ENCODE data around the gene IFITM5.
A peak's percentile ranks its signal among the peaks of the same experiment; 100 is the strongest.
"Not testable (repeated sequence)": the region's sequence is repeated elsewhere in the genome, so short reads cannot be mapped to it uniquely, and the experiment has no call there.

IFITM5 gene

DNA sequence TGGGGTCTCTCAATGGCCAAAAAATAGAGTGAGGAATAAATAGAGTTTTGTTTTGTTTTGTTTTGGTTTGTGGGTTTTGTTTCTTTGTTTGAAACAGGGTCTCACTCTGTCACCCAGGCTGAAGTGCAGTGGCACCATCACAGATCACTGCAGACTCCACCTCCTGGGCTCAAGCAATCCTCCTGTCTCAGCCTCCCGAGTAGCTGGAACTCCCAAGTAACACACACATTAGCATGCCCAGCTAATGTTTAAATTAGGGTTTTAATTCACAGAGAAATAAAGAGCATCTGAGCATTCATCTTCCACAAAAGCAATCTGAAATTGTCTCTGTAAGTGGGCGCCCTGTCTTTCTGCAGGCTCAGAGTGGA, 30.5 kb upstream of the IFITM5 start:
- no peak overlapping the region for H2AK5ac ChIP-seq (ENCODE audit: low read length, severe bottlenecking)
- no peak overlapping the region for H3K4ac ChIP-seq (ENCODE audit: low read depth in 1 of 2, low read length in 2 of 2)
- no peak overlapping the region for H3K27ac ChIP-seq (ENCODE audit: low read length, poor library complexity, severe bottlenecking)
- no peaks in the 10 kb centered on the region for H3K36me3 ChIP-seq (ENCODE audit: control insufficient read depth in 1 of 2, insufficient read depth in 2 of 2, low read depth in 1 of 2, low read length in 2 of 2)
- no peak overlapping the region for H3K23ac ChIP-seq (ENCODE audit: low read length in 2 of 2)
- H2AFZ ChIP-seq (ENCODE audit: low read depth, low read length), result no peak overlapping the region
- no peak overlapping the region for H3K9ac ChIP-seq (ENCODE audit: low read length)
- H3K4me3 ChIP-seq (ENCODE audit: insufficient read depth in 1 of 2, low read depth in 1 of 2, low read length in 2 of 2), result no peak overlapping the region
- no peaks in the 10 kb centered on the region for H3K27me3 ChIP-seq (ENCODE audit: control insufficient read depth in 1 of 2, insufficient read depth in 1 of 2, low read length in 2 of 2)
- no peak overlapping the region for H4K8ac ChIP-seq (ENCODE audit: low read length)
- WGBS, result 100% methylated on average over 2 of the region's 2 CpGs
- no peak overlapping the region for H3K4me2 ChIP-seq (ENCODE audit: low read length, poor library complexity, severe bottlenecking)
- DNase-seq, result no peak
- no peak overlapping the region for H3K14ac ChIP-seq (ENCODE audit: low read length in 2 of 2)
- H3K18ac ChIP-seq (ENCODE audit: low read depth in 1 of 2, low read length in 2 of 2), result no peak overlapping the region
- H3K79me1 ChIP-seq (replicated peaks; ENCODE audit: low read length, poor library complexity, severe bottlenecking), result peaks cover 2% of the 10 kb centered on the region
- no peak overlapping the region for H2BK15ac ChIP-seq (ENCODE audit: low read depth, poor library complexity, severe bottlenecking)
- H2BK5ac ChIP-seq (ENCODE audit: low read depth, low read length, poor library complexity, severe bottlenecking), result no peak overlapping the region
- no peaks in the 10 kb centered on the region for H3K9me3 ChIP-seq (ENCODE audit: control insufficient read depth, low read length)
- H2BK12ac ChIP-seq (ENCODE audit: low read length in 2 of 2), result peak overlapping the region in 1 of 2 experiments; percentile 72
- H3K4me1 ChIP-seq (ENCODE audit: control insufficient read depth, insufficient read depth, low read depth, low read length), result peaks cover 26% of the 10 kb centered on the region
- H4K91ac ChIP-seq (ENCODE audit: low read length), result no peak overlapping the region
- H2BK120ac ChIP-seq (ENCODE audit: low read depth, low read length), result no peak overlapping the region

DNA sequence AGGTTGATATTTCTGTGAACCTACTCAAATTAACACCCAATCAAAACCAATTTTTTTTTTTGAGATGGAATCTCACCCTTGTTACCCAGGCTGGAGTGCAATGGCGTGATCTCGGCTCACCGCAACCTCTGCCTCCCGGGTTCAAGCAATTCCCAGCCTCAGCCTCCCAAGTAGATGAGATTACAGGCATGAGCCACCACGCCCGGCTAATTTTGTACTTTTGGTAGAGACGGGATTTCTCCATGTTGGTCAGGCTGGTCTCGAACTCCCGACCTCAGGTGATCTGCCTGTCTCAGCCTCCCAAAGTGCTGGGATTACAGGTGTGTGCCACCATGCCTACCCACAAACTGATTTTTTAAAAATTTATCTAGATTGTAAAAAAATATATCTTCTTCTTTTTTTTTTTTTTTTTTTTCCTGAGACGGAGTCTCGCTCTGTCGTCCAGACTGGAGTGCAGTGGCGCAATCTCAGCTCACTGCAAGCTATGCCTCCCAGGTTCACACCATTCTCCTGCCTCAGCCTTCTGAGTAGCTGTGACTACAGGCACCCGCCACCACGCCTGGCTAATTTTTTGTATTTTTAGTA, 29.3 kb upstream of the IFITM5 start:
- H2AFZ ChIP-seq (ENCODE audit: low read depth, low read length); H2AK5ac ChIP-seq (ENCODE audit: low read length, severe bottlenecking); H3K36me3 ChIP-seq (ENCODE audit: control insufficient read depth in 1 of 2, insufficient read depth in 2 of 2, low read depth in 1 of 2, low read length in 2 of 2); H3K4me2 ChIP-seq (ENCODE audit: low read length, poor library complexity, severe bottlenecking); H3K18ac ChIP-seq (ENCODE audit: low read depth in 1 of 2, low read length in 2 of 2); H3K9ac ChIP-seq (ENCODE audit: low read length); H4K8ac ChIP-seq (ENCODE audit: low read length); H3K4ac ChIP-seq (ENCODE audit: low read depth in 1 of 2, low read length in 2 of 2); H3K9me3 ChIP-seq (ENCODE audit: control insufficient read depth, low read length); H2BK12ac ChIP-seq (ENCODE audit: low read length in 2 of 2); H2BK5ac ChIP-seq (ENCODE audit: low read depth, low read length, poor library complexity, severe bottlenecking); H2BK15ac ChIP-seq (ENCODE audit: low read depth, poor library complexity, severe bottlenecking); H3K14ac ChIP-seq (ENCODE audit: low read length in 2 of 2); H3K27ac ChIP-seq (ENCODE audit: low read length, poor library complexity, severe bottlenecking); H3K27me3 ChIP-seq (ENCODE audit: control insufficient read depth in 1 of 2, insufficient read depth in 1 of 2, low read length in 2 of 2); H2BK120ac ChIP-seq (ENCODE audit: low read depth, low read length); H3K23ac ChIP-seq (ENCODE audit: low read length in 2 of 2); DNase-seq; H4K91ac ChIP-seq (ENCODE audit: low read length); H3K4me3 ChIP-seq (ENCODE audit: insufficient read depth in 1 of 2, low read depth in 1 of 2, low read length in 2 of 2); H3K79me1 ChIP-seq (replicated peaks; ENCODE audit: low read length, poor library complexity, severe bottlenecking): not testable (repeated sequence)
- 93% methylated on average over 9 of the region's 15 CpGs for WGBS
- peaks cover 25% of the 10 kb centered on the region for H3K4me1 ChIP-seq (ENCODE audit: control insufficient read depth, insufficient read depth, low read depth, low read length)

DNA sequence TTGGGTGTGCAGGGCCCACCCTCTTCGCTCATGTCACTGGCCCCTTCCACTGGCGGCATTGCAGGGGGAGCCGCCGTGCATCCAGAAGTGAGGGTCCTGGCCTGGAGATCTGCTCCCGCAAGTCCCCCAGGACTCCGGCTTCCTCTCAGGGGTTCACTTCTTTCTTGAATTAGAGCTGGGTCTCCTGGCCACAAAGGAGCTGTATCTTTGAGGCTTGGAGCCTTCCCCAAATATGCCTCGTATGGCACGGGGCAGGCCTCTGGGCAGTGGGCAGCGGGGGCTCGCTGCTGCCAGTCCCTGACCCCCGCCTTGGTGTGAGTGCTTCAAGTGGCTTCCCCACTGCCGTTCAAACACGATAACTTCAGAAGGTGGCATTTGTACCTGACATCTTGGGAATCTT, 28.7 kb upstream of the IFITM5 start:
- no peak for DNase-seq
- peak overlapping the region in 1 of 2 experiments; percentile 51 for H3K4ac ChIP-seq (ENCODE audit: low read depth in 1 of 2, low read length in 2 of 2)
- peak overlapping the region; percentile 84 for H2AK5ac ChIP-seq (ENCODE audit: low read length, severe bottlenecking)
- H3K27ac ChIP-seq (ENCODE audit: low read length, poor library complexity, severe bottlenecking), result no peak overlapping the region
- no peak overlapping the region for H2BK5ac ChIP-seq (ENCODE audit: low read depth, low read length, poor library complexity, severe bottlenecking)
- no peak overlapping the region for H3K4me3 ChIP-seq (ENCODE audit: insufficient read depth in 1 of 2, low read depth in 1 of 2, low read length in 2 of 2)
- H3K27me3 ChIP-seq (ENCODE audit: control insufficient read depth in 1 of 2, insufficient read depth in 1 of 2, low read length in 2 of 2), result no peaks in the 10 kb centered on the region
- H3K9me3 ChIP-seq (ENCODE audit: control insufficient read depth, low read length), result no peaks in the 10 kb centered on the region
- H3K4me1 ChIP-seq (ENCODE audit: control insufficient read depth, insufficient read depth, low read depth, low read length), result peaks cover 25% of the 10 kb centered on the region
- H4K8ac ChIP-seq (ENCODE audit: low read length), result no peak overlapping the region
- H2BK120ac ChIP-seq (ENCODE audit: low read depth, low read length), result no peak overlapping the region
- no peak overlapping the region for H3K4me2 ChIP-seq (ENCODE audit: low read length, poor library complexity, severe bottlenecking)
- no peak overlapping the region for H3K9ac ChIP-seq (ENCODE audit: low read length)
- 99% methylated on average over 13 of the region's 13 CpGs for WGBS
- H3K18ac ChIP-seq (ENCODE audit: low read depth in 1 of 2, low read length in 2 of 2), result peak overlapping the region in 1 of 2 experiments; percentile 53
- peak overlapping the region in 1 of 2 experiments; percentile 20 for H3K14ac ChIP-seq (ENCODE audit: low read length in 2 of 2)
- peaks cover 2% of the 10 kb centered on the region for H3K79me1 ChIP-seq (replicated peaks; ENCODE audit: low read length, poor library complexity, severe bottlenecking)
- H4K91ac ChIP-seq (ENCODE audit: low read length), result peak overlapping the region; percentile 86
- H3K23ac ChIP-seq (ENCODE audit: low read length in 2 of 2), result no peak overlapping the region
- H2AFZ ChIP-seq (ENCODE audit: low read depth, low read length), result no peak overlapping the region
- no peaks in the 10 kb centered on the region for H3K36me3 ChIP-seq (ENCODE audit: control insufficient read depth in 1 of 2, insufficient read depth in 2 of 2, low read depth in 1 of 2, low read length in 2 of 2)
- H2BK12ac ChIP-seq (ENCODE audit: low read length in 2 of 2), result peak overlapping the region; percentile 11 to 94
- no peak overlapping the region for H2BK15ac ChIP-seq (ENCODE audit: low read depth, poor library complexity, severe bottlenecking)

DNA sequence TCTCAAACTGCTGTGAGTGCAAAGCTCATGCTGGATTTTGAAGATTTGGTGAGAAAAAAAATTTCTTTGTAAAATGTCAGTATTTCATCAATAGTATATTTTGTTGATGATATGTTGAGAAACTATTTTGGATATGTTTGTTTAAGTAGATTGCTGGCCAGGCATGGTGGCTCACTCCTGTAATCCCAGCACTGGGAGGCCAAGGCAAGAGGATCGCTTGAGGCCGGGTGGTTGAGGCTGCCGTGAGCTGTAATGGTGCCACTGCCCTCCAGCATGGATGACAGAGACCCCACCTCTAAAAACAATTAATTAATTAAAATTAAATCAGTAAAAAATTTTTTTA, 28.2 kb upstream of the IFITM5 start:
- Histone ChIP-seq H2AFZ (ENCODE audit: low read depth, low read length) (no peak overlapping the region), H2BK5ac (ENCODE audit: low read depth, low read length, poor library complexity, severe bottlenecking) (no peak overlapping the region), H3K79me1 (replicated peaks; ENCODE audit: low read length, poor library complexity, severe bottlenecking) (peaks cover 2% of the 10 kb centered on the region), H3K4ac (ENCODE audit: low read depth in 1 of 2, low read length in 2 of 2) (peak overlapping the region in 1 of 2 experiments; percentile 42), H3K23ac (ENCODE audit: low read length in 2 of 2) (no peak overlapping the region), H3K4me2 (ENCODE audit: low read length, poor library complexity, severe bottlenecking) (no peak overlapping the region), H3K9me3 (ENCODE audit: control insufficient read depth, low read length) (no peaks in the 10 kb centered on the region), H3K4me3 (ENCODE audit: insufficient read depth in 1 of 2, low read depth in 1 of 2, low read length in 2 of 2) (peak overlapping the region in 1 of 2 experiments; percentile 24), H3K14ac (ENCODE audit: low read length in 2 of 2) (no peak overlapping the region), H3K9ac (ENCODE audit: low read length) (peak overlapping the region; percentile 69), H2BK15ac (ENCODE audit: low read depth, poor library complexity, severe bottlenecking) (peak overlapping the region; percentile 5), H3K18ac (ENCODE audit: low read depth in 1 of 2, low read length in 2 of 2) (peak overlapping the region in 1 of 2 experiments; percentile 82), H3K36me3 (ENCODE audit: control insufficient read depth in 1 of 2, insufficient read depth in 2 of 2, low read depth in 1 of 2, low read length in 2 of 2) (no peaks in the 10 kb centered on the region), H2BK12ac (ENCODE audit: low read length in 2 of 2) (no peak overlapping the region), H4K91ac (ENCODE audit: low read length) (no peak overlapping the region), H2BK120ac (ENCODE audit: low read depth, low read length) (no peak overlapping the region), H3K4me1 (ENCODE audit: control insufficient read depth, insufficient read depth, low read depth, low read length) (peaks cover 25% of the 10 kb centered on the region), H2AK5ac (ENCODE audit: low read length, severe bottlenecking) (peak overlapping the region; percentile 54), H3K27ac (ENCODE audit: low read length, poor library complexity, severe bottlenecking) (peak overlapping the region; percentile 82), H4K8ac (ENCODE audit: low read length) (no peak overlapping the region), H3K27me3 (ENCODE audit: control insufficient read depth in 1 of 2, insufficient read depth in 1 of 2, low read length in 2 of 2) (no peaks in the 10 kb centered on the region)
- DNase-seq, result no peak
- WGBS, result 100% methylated on average over 1 of the region's 3 CpGs
